Gastroesophageal sphincter (tissue), 4 donors: Measurements from ENCODE around the gene CA11. TPM values are rescaled to one million over a fixed set of nuclear protein-coding genes. Genes with fewer than 3 reads are reported as not detected.

Experiments used
- ATAC-seq: fragments of 150-250 bp; one replicate; pipeline ENCODE4 v1.9.1; 2016; ENCODE audit warnings: mild to moderate bottlenecking, moderate library complexity
- H3K27ac ChIP-seq, 4 donors: fragments of 200-600 bp; sonication (generic) in 3 of 4; 1 replicate in 3 of 4; 2 replicates in 1 of 4; pipeline ENCODE4 v1.5.1; 2016 to 2019
- H3K27me3 ChIP-seq: fragments of 200-600 bp; sonication (generic); one replicate; pipeline ENCODE4 v1.5.1; 2019
- H3K36me3 ChIP-seq, 2 donors: fragments of 200-600 bp; sonication (generic); one replicate each; pipeline ENCODE4 v1.5.1; 2019; ENCODE audit warnings: control low read depth in 1 of 2
- H3K4me1 ChIP-seq, 3 donors: fragments of 200-600 bp; sonication (generic); 1 replicate in 2 of 3; 2 replicates in 1 of 3; pipeline ENCODE4 v1.5.1; 2016 to 2019; ENCODE audit warnings: control low read depth in 2 of 3
- H3K4me3 ChIP-seq, 2 donors: fragments of 200-600 bp; sonication (generic); one replicate each; pipeline ENCODE4 v1.5.1; 2019; ENCODE audit warnings: mild to moderate bottlenecking in 1 of 2, moderate library complexity in 1 of 2
- H3K9me3 ChIP-seq, 3 donors: fragments of 200-600 bp; sonication (generic); one replicate each; pipeline ENCODE4 v1.5.1; 2017 to 2019; ENCODE audit warnings: control low read depth in 2 of 3
- EP300 ChIP-seq: sonication (generic); formaldehyde crosslinking; IDR thresholded peaks from one replicate; pipeline ENCODE4 v1.6.1; 2017; ENCODE audit warnings: antibody characterized with exemption, mild to moderate bottlenecking
- POLR2A ChIP-seq, 2 donors: fragments of 450-650 bp; IDR thresholded peaks; one replicate each; pipeline ENCODE4 v1.6.1; 2017; ENCODE audit warnings: antibody characterized with exemption in 2 of 2, mild to moderate bottlenecking in 2 of 2, moderate library complexity in 1 of 2
- POLR2AphosphoS5 ChIP-seq: sonication (generic); formaldehyde crosslinking; IDR thresholded peaks from one replicate; pipeline ENCODE4 v1.6.1; 2017; ENCODE audit warnings: antibody characterized with exemption
- WGBS, 2 donors: methylation state at CpG; one replicate each; pipeline ENCODE4 v1.1.5; 2018; ENCODE audit warnings: low coverage in 1 of 2; 5-methylcytosine and 5-hydroxymethylcytosine counted together
- total RNA-seq, 4 donors: library from RNA; depleted of rRNA; stranded (reverse); fragments of >200 nt; gene quantifications; one replicate each; pipeline ENCODE4 v1.1.0, GENCODE V29; 2016
- TF ChIP-seq, protein P1 (sequence below), 4 experiments: fragments of 200-600 bp in 2 of 4; fragments of 450-650 bp in 2 of 4; sonication (generic) in 1 of 4; IDR thresholded peaks; one replicate each; pipeline ENCODE4 v1.5.1; 2017 to 2019; ENCODE audit warnings: antibody characterized with exemption in 4 of 4, mild to moderate bottlenecking in 2 of 4, moderate library complexity in 2 of 4

Gene CA11
- total RNA-seq, 4 donors from 2014 or later = 10.0 to 28.5 (median 12.5) TPM

DNA sequence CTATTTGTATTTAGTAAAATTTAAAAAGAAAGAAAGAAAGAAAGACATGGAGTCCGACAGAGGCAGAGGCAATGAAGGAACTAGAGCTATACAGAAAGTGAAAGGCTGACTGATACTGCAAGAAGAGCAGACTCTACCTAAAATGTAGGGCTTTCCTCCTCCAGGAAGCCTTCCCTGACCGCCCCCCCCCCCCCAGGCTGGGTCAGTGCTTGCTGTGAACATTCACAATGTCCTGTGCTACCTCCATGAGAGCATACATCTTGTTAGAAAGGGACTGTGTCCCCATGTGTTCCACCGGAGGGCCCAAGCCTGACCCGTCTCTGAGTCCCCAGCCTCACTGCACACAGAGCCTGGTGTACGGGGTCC is 5.7 kb upstream of the CA11 start:
- no peaks in the 10 kb centered on the region for H3K9me3 ChIP-seq
- no peak overlapping the region for H3K27ac ChIP-seq
- TF ChIP-seq POLR2A (IDR thresholded peaks at IDR 0.05) (no peak), EP300 (no peak), POLR2AphosphoS5 (no peak)
- TF ChIP-seq, protein P1, sequence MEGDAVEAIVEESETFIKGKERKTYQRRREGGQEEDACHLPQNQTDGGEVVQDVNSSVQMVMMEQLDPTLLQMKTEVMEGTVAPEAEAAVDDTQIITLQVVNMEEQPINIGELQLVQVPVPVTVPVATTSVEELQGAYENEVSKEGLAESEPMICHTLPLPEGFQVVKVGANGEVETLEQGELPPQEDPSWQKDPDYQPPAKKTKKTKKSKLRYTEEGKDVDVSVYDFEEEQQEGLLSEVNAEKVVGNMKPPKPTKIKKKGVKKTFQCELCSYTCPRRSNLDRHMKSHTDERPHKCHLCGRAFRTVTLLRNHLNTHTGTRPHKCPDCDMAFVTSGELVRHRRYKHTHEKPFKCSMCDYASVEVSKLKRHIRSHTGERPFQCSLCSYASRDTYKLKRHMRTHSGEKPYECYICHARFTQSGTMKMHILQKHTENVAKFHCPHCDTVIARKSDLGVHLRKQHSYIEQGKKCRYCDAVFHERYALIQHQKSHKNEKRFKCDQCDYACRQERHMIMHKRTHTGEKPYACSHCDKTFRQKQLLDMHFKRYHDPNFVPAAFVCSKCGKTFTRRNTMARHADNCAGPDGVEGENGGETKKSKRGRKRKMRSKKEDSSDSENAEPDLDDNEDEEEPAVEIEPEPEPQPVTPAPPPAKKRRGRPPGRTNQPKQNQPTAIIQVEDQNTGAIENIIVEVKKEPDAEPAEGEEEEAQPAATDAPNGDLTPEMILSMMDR (IDR thresholded peaks at IDR 0.05) = no peak
- no peak for ATAC-seq
- WGBS, 2 donors = 82 to 100% methylated on average over 1 to 2 of the region's 5 CpGs
- peaks cover 0 to 4% (median 0%) of the 10 kb centered on the region in 3 donors for H3K4me1 ChIP-seq
- no peak overlapping the region for H3K4me3 ChIP-seq
- H3K36me3 ChIP-seq = no peaks in the 10 kb centered on the region
- H3K27me3 ChIP-seq = no peaks in the 10 kb centered on the region

DNA sequence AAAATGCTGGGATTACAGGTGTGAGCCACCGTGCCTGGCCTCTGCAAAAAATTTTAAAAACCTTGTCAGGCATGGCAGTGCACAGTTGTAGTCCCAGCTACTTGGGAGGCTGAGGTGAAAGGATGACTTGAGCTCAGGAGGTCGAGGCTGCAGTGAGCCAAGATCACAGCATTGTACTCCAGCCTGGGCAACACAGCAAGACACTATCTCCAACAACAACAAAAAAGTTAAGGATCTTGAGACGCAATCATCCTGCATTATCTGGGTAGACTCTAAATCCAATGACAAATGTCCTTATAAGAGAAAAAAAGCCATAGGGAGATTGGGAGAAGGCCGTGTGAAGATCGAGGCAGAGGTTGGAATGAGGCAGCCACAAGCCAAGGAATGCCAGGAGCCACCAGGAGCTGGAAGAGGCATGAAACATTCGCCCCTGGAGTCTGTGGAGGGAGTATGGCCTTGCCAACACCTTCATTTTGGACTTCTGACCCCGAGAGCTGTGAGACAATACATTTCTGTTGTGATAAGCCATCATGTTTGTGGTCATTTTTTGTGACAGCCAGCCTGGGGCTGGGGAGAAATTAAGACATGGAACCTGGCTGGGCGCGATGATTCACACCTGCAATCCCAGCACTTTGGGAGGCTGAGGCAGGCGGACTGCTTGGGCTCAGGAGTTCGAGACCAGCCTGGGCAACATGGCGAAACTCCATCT is 5.1 kb upstream of the CA11 start:
- Histone ChIP-seq H3K36me3 (no peaks in the 10 kb centered on the region), H3K27ac (no peak overlapping the region), H3K9me3 (no peaks in the 10 kb centered on the region), H3K4me1 (peaks cover 0 to 10% (median 0%) of the 10 kb centered on the region in 3 donors), H3K27me3 (no peaks in the 10 kb centered on the region), H3K4me3 (no peak overlapping the region)
- no peak for ATAC-seq
- TF ChIP-seq POLR2A (IDR thresholded peaks at IDR 0.05) = no peak
- TF ChIP-seq, protein P1 (IDR thresholded peaks at IDR 0.05) = no peak
- TF ChIP-seq EP300 = no peak
- no peak for TF ChIP-seq POLR2AphosphoS5
- WGBS, 2 donors = 88 to 100% methylated on average over 1 to 11 of the region's 12 CpGs

DNA sequence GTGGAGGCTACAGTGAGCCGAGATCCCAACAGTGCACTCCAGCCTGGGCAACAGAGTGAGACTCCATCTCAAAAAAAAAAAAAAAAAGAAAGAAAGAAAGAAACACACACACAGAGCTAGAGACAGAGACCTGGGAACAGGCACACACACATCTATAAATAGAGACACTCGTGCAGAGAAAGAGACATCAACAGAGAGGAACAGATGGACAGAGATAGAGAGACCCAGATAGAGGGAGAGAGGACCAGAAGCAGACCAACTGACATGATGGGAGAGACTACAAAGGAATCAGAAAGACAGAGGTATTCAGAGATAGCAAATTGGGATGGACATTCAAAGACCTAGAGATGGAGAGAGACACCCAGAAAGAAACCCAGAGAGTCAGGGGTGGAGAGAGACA is 2.1 kb upstream of the CA11 start:
- H3K27me3 ChIP-seq = no peaks in the 10 kb centered on the region
- 33 to 40% methylated on average over 1 of the region's 2 CpGs for WGBS, 2 donors
- H3K27ac ChIP-seq = no peak overlapping the region
- ATAC-seq = no peak
- H3K9me3 ChIP-seq = no peaks in the 10 kb centered on the region
- H3K4me3 ChIP-seq = no peak overlapping the region
- peaks cover 0 to 34% (median 16%) of the 10 kb centered on the region in 3 donors for H3K4me1 ChIP-seq
- TF ChIP-seq EP300 (no peak), POLR2A (IDR thresholded peaks at IDR 0.05) (no peak), POLR2AphosphoS5 (no peak)
- TF ChIP-seq, protein P1 (IDR thresholded peaks at IDR 0.05) = no peak
- H3K36me3 ChIP-seq = no peaks in the 10 kb centered on the region

DNA sequence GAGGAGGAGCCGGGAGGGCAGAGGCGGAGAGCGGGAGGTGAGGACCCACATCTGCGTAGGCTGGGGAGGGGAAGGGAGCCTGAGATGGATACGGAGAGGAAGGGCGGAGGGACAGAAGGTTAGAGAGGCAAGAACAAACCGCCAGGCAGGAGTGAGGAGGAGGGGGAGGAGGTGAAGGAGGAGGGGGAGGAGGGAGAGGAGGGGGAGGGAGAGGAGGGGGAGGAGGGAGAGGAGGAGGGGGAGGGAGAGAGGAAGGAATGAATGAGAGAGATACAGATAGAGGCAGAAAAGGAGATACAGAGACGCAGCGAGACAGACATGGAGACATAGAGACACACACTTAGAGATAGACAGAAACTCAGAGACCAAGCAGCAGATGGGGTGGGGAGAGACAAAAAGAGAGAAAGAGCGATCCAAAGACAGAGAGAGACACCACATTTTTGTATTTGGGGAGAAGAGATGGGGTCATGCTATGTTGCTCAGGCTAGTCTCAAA is 782 bp upstream of the CA11 start:
- peak overlapping the region in 3 of 4 donors; percentile 89 to 94 (median 93) for H3K27ac ChIP-seq
- no peaks in the 10 kb centered on the region for H3K9me3 ChIP-seq
- peak overlapping the region; percentile 59 to 80 for H3K4me3 ChIP-seq
- H3K36me3 ChIP-seq = no peaks in the 10 kb centered on the region
- H3K4me1 ChIP-seq = peaks cover 0 to 34% (median 16%) of the 10 kb centered on the region in 3 donors
- no peak for TF ChIP-seq POLR2A (IDR thresholded peaks at IDR 0.05)
- TF ChIP-seq EP300 = no peak
- no peak for TF ChIP-seq POLR2AphosphoS5
- TF ChIP-seq, protein P1 (IDR thresholded peaks at IDR 0.05) = no peak
- whole genome bisulfite sequencing, 2 donors = 16 to 18% methylated on average over 2 to 6 of the region's 10 CpGs
- no peak for ATAC-seq
- no peaks in the 10 kb centered on the region for H3K27me3 ChIP-seq

DNA sequence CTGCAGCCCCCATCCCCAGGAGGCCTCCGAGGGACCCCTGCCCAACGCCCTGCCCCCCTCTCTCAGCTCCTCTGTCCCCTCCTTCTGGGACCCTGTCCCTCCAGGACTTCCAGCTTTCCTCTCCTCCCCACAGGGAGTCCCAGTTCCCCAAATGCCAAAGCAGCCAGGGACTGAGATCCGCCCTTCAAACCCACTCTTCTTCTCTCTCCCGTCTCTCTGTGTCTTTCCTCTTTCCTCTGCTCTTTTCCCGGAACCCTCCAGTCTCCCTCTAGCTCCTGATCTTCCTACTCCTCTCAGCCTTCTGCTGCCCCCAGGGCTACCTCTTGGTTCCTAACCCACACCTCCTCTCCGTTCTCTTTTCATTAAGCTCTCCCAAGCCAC is 377 bp downstream of the CA11 start:
- peak; percentile 1 for ATAC-seq
- 0 to 2% methylated on average over 4 to 6 of the region's 6 CpGs for WGBS, 2 donors

More for the DNA sequence above, 377 bp downstream of the CA11 start:
- Histone ChIP-seq H3K27me3 (no peaks in the 10 kb centered on the region), H3K9me3 (no peaks in the 10 kb centered on the region), H3K36me3 (no peaks in the 10 kb centered on the region), H3K27ac (peak overlapping the region; percentile 87 to 94 (median 91)), H3K4me3 (peak overlapping the region; percentile 59 to 80), H3K4me1 (peaks cover 0 to 34% (median 16%) of the 10 kb centered on the region in 3 donors)
- TF ChIP-seq, protein P1 (IDR thresholded peaks at IDR 0.05) = no peak
- TF ChIP-seq POLR2AphosphoS5 = no peak
- no peak for TF ChIP-seq EP300
- TF ChIP-seq POLR2A (IDR thresholded peaks at IDR 0.05) = no peak
